Ishikawa (cell line): ENCODE measurements around the gene TPK1.

Experiments
- CEBPB ChIP-seq: IDR thresholded peaks from 2 replicates; pipeline ENCODE4 v1.6.1; 2012
- CREB1 ChIP-seq: IDR thresholded peaks from 2 replicates; pipeline ENCODE4 v1.6.1; 2012; ENCODE audit warnings: low read depth
- EGR1 ChIP-seq: IDR thresholded peaks from 2 replicates; pipeline ENCODE4 v1.6.1; 2012
- EP300 ChIP-seq: IDR thresholded peaks from 2 replicates; pipeline ENCODE4 v1.6.1; 2012; ENCODE audit warnings: borderline replicate concordance
- FOXM1 ChIP-seq: IDR thresholded peaks from 2 replicates; pipeline ENCODE4 v1.6.1; 2012; ENCODE audit warnings: low read depth, borderline replicate concordance
- MAX ChIP-seq: IDR thresholded peaks from 2 replicates; pipeline ENCODE4 v1.6.1; 2012
- NFIC ChIP-seq: IDR thresholded peaks from 2 replicates; pipeline ENCODE4 v1.6.1; 2012
- RAD21 ChIP-seq: IDR thresholded peaks from 2 replicates; pipeline ENCODE4 v1.6.1; 2012; ENCODE audit warnings: low read depth
- REST ChIP-seq: IDR thresholded peaks from 2 replicates; pipeline ENCODE4 v1.6.1; 2012; ENCODE audit warnings: low read depth, mild to moderate bottlenecking
- TAF1 ChIP-seq: IDR thresholded peaks from 2 replicates; pipeline ENCODE4 v1.6.1; 2012; ENCODE audit warnings: low read depth, mild to moderate bottlenecking
- TCF12 ChIP-seq: IDR thresholded peaks from 2 replicates; pipeline ENCODE4 v1.6.1; 2012; ENCODE audit warnings: low read depth
- TEAD4 ChIP-seq: IDR thresholded peaks from 2 replicates; pipeline ENCODE4 v1.6.1; 2012
- USF1 ChIP-seq: IDR thresholded peaks from 2 replicates; pipeline ENCODE4 v1.6.1; 2012
- YY1 ChIP-seq: IDR thresholded peaks from 2 replicates; pipeline ENCODE4 v1.6.1; 2012; ENCODE audit warnings: low read depth
- ZBTB7A ChIP-seq: IDR thresholded peaks from 2 replicates; pipeline ENCODE4 v1.6.1; 2012; ENCODE audit warnings: low read depth

The TPK1 gene

DNA sequence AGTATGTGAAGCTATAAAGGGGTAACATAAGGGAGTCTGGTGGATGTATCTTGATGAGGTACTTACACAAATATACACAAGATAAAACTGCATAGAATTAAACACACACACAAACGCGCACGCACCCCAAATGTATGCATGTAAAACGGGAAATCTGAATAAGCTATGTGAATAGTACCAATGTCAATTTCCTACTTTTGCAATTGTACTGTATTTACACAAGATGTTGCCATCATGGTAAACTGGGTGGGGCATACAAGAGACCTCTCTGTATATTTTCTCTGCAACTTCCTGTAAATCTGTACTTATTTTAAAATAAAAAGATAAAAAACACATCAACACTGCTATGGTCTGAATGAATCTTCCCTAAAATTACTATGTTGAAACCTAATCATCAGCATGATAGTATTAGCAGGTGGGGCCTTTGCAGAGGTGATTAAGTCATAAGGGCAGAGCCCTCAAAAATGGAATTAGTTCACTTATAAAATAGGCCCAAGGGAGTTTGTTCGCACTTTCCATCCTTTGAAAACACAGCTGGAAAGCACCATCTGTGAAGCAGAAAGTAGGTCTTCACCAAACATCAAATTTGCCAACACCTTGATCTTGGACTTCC, 30.1 kb downstream of the TPK1 start:
- TF ChIP-seq CEBPB (no peak), CREB1 (no peak), YY1 (no peak), TAF1 (no peak), TEAD4 (no peak), MAX (no peak), EP300 (no peak), RAD21 (no peak), TCF12 (no peak), NFIC (no peak), USF1 (no peak), EGR1 (no peak), ZBTB7A (no peak), REST (no peak), FOXM1 (no peak)

DNA sequence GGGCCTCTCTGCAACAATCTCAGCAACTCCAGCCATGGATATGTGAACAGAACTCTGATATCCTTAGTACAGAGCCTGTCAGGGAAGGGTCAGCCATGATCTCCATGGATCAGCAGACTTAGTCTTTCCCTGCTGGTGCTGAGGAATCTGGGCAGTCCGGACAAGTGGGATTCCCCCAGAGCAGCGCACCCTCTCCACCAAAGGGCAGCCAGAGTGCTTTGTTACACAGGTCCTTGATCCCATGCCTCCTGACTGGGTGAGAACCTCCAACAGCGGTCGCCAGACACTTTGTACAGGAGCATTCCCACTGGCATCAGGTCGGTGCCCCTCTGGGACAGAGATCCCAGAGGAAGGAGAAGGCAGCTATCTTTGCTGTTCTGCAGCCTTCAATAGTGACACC, 38.9 kb downstream of the TPK1 start:
- TF ChIP-seq MAX (no peak), YY1 (no peak), REST (no peak), CEBPB (no peak), EP300 (no peak), USF1 (no peak), FOXM1 (no peak), TEAD4 (no peak), CREB1 (no peak), RAD21 (no peak), TCF12 (no peak), ZBTB7A (no peak), EGR1 (no peak), TAF1 (no peak), NFIC (no peak)

- no peak for TF ChIP-seq USF1
- no peak for TF ChIP-seq YY1
- TF ChIP-seq CEBPB = no peak
- TF ChIP-seq TAF1 = no peak
- TF ChIP-seq ZBTB7A = no peak
- TF ChIP-seq EP300 = no peak
- TF ChIP-seq TCF12 = no peak
- no peak for TF ChIP-seq MAX
- TF ChIP-seq RAD21 = no peak
- TF ChIP-seq EGR1 = no peak
- TF ChIP-seq TEAD4 = no peak
- no peak for TF ChIP-seq FOXM1
- no peak for TF ChIP-seq REST
- no peak for TF ChIP-seq NFIC
- no peak for TF ChIP-seq CREB1
Observed at GRCh38 chr7:144792050-144792449, 43.8 kb downstream of the TPK1 start.

GRCh38 chr7:144791488-144791887, 44.4 kb downstream of the TPK1 start:
- TF ChIP-seq FOXM1 = no peak
- no peak for TF ChIP-seq TEAD4
- no peak for TF ChIP-seq USF1
- TF ChIP-seq NFIC = no peak
- no peak for TF ChIP-seq ZBTB7A
- no peak for TF ChIP-seq MAX
- no peak for TF ChIP-seq REST
- TF ChIP-seq RAD21 = no peak
- no peak for TF ChIP-seq EP300
- no peak for TF ChIP-seq CREB1
- no peak for TF ChIP-seq TAF1
- no peak for TF ChIP-seq EGR1
- TF ChIP-seq YY1 = no peak
- TF ChIP-seq TCF12 = no peak
- TF ChIP-seq CEBPB = no peak
